ENCODE data around the gene ITGB2.
A peak's percentile ranks its signal among the peaks of the same experiment; 100 is the strongest.

The ITGB2 gene

GRCh38 chr21:44926331-44927101 is 5.8 kb upstream of the ITGB2 start:
- peak; percentile 13 to 50 (median 48) for DNase-seq

DNA sequence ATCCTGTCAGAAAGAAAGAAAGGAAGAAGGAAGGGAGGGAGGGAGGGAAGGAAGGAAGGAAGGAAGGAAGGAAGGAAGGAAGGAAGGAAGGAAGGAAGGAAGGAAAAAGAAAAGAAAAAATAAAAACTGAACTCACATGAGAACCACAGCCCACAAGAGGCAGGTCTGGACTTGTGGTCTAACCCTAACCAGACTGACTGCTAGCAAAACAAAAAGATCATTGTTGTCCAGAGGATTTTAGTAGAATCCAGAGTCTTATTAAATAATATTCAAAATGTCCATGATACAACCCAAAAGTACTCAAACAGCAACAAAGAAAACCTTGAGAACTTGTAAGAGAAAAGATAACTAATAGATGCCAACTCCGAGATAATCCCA is 4.7 kb upstream of the ITGB2 start:
- no peak for DNase-seq

- DNase-seq: peak; percentile 52 to 86 (median 68)
These were observed 4.1 kb upstream of the ITGB2 start for GRCh38 chr21:44924606-44925377.

GRCh38 chr21:44923480-44924084 is 2.9 kb upstream of the ITGB2 start:
- peak; percentile 40 to 78 (median 60) for DNase-seq

DNA sequence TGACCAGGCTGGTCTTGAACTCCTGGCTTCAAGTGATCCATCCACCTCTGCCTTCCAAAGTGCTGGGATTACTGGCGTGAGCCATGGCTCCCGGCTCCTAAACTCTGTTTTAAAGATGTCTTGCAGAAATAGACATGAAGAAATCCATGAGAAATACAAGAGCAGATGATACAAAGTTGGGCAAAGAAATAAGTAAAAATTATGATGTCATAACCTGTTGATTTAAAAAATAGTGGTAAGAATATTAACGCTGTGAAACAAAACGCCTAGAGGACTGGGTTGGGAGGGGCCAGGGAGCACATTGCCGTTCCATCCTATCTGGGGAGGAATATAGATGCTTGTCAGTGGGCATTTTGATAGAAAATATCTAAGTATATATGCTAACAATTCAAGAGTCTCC is 1.2 kb upstream of the ITGB2 start:
- DNase-seq: no peak

DNA sequence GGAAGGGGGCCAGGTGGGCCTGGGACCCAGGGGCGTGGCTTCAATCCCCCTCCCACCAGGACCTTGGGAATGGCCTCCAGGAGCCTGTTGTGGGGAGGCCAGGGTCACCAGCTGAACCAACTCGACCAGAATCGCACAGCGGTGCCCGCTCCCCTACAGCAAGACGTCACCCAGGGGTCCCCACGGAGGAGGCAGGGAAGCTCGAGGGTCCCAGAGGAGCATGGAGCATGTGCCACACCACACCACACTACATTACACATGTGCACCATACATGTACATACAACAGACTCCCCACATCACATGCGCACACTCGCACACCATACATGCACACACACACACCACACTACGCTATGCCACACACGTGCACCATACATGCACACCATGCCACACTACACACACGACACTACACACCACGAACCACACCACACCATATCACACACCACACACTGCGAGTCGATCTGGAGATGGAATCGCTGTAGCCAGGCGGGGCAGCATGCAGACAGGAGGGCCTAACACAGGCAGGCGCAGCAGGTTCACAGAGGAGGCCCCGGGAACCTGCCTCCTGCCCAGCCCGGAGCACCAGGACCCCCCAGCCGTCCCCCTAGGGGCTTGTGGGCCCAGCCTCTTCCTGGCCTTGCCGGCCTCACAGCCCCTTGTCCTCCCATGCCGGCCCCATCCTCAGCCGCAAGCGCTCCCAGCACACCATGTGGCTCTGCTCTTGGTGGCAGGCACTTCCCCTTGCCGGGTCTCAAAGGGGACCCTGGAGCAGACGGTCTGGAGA is 596 bp downstream of the ITGB2 start:
- DNase-seq: no peak

DNA sequence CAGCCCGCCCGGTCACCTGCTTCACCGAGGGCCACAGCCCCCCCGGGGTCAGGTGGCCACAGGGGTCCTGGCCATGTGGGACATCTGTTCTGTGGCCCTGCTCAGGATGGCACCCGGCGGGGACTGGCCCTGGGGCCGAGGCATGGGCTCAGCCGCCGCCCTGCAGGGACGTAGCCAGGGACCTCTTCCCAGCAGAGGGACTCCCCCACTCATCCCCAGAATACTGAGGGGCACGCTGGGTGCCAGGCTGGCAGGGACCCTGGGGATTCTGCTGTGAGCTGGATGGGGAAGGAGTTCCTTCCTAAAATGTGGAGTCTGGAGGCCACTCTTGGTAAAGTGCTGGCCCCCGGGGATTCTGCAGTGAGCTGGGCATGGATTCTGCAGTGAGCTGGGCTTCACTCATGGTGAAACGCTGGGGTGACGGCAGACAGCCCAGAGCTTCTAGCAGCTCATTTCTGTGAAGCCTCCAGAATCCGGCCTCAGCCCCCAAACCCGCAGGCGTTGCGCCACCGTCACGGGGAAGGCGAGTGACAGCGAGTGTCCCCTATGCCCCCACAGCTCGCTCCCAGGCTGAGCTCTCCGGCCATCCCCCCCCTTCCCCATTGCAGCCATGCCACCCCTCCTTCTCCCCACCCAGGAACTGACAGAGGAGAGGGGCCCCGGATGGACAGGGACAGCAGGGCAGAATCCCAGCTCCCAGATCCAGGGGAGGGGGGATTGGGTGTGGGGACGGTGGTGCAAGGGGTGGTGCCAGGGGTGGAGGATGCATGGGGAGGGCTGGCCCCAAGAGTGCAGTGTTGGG is 1.4 kb downstream of the ITGB2 start:
- peak; percentile 79 to 89 (median 85) for DNase-seq

GRCh38 chr21:44918581-44919033 is 2.1 kb downstream of the ITGB2 start:
- DNase-seq: no peak

- DNase-seq: no peak
These were observed 2.6 kb downstream of the ITGB2 start for GRCh38 chr21:44918107-44918470.

- DNase-seq: no peak
These were observed 3.1 kb downstream of the ITGB2 start for GRCh38 chr21:44917446-44918106.

GRCh38 chr21:44916965-44917364 is 3.7 kb downstream of the ITGB2 start:
- no peak for DNase-seq

DNA sequence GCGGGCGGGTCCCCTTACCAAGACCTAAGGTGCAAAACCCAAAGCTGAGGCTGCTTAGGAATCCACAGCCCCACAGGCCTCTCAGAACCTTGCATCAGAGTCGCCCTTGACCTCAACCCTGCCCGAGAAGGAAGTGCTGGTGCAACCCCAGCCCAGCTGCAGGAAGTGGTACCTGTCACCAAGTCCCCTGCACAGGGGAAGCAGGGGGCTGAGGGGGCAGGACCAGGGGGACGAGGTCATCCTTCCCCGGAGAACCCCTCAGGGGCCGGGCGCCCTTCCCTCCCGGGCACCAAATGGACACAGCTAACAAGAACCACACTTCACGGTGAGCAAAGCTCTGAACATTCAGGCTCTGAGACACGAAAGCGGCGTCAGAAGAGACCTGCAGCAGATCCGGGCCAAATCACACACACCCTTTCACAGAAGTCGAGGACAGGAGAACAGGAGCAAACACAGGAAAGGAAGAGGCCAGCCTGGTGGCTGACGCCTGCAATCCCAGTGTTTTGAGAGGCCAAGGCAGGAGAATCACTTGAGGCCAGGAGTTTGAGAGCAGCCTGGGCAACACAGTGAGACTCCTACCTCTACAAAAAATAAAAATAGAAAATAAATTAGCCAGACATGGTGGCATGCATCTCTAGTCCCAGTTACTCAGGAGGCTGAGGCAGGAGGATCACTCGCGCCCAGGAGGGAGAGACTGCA is 6.4 kb downstream of the ITGB2 start:
- DNase-seq: peak; percentile 65 to 82 (median 80)

DNA sequence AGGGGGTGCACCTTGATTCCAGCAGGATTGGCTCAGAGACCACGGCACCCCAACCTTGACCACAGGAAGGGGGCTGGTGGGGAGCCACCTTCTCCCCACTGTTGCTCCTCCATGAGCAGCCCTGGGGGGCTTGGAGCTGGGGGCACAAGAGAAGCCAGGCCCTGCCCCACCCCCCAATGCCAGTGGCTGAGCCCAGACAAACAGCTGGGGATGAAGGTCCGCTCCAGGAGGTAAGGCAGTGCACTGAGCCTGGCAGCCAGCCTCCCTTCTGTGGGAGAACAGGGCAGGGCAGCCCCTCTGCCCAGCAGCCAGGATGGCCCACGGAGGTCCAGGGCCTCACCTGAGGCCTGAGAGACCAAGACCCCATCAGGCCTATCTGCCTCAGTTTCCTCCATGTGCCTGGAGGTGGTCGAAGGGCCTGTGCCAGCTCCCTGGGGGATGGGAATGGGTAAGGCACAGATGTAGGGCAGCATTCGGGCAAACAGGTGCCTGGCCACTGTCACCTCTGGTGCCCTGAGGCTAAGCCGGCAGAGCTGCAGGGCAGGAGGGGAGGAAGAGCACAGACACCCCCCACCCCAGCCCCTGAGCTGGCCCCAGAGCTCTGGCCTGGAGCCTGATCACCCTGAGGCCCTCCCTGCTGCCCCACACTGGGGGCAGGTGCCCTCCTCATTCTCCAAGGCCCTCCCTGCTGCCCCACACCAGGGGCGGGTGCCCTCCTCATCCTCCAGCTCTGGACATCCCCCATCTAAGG is 7.1 kb downstream of the ITGB2 start:
- DNase-seq: no peak

GRCh38 chr21:44912506-44913412 is 7.9 kb downstream of the ITGB2 start:
- DNase-seq: peak in 1 of 4 experiments; percentile 34

DNA sequence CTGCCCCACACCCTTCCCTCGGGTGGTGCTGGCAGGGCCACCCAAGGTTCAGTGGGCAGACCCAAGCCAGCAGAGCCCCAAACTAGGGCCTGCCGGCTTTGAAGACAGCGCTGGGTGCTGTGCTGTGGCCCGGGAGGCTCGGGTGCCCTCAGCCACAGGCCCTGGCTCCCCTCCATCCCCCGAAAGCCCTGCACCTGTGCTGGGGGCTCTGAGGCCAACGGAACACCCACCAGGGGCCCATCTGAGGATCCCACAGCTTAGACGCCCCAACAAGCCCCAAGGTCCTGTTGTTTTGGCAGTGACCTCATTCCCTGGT is 8.6 kb downstream of the ITGB2 start:
- no peak for DNase-seq

- peak; percentile 80 to 90 (median 86) for DNase-seq
These were observed 9.1 kb downstream of the ITGB2 start for GRCh38 chr21:44911384-44912157.

DNA sequence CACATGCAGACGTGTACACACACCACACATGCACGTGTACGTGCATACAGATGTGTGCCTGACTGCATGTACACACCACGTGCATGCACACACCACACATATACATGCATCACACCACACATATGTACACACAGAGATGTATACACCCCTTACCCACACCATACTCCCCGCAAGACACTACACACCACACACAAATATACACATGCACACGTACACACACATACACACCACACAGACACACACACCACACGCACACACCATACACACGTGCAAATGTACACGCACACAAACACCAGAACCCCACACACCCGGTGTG is 9.7 kb downstream of the ITGB2 start:
- DNase-seq: no peak

Data from suppressor macrophage (primary cell).